CD4-positive, alpha-beta T cell (primary cell): ENCODE measurements around the gene ATP6V1G2. TPM values are rescaled to one million over a fixed set of nuclear protein-coding genes. Genes with fewer than 3 reads are reported as not detected.
A peak's percentile ranks its signal among the peaks of the same experiment; 100 is the strongest.

Experiments
- ATAC-seq: fragments of 200-7000 bp; cut with Tn5 transposase; one replicate; pipeline ENCODE4 v1.10.0; 2022; ENCODE audit warnings: mild to moderate bottlenecking; ENCODE audit not compliant: poor library complexity
- CTCF ChIA-PET: fragments of 350-600 bp; sonication (Branson Sonifier 250); formaldehyde crosslinking; loops from one replicate; lab custom pipeline; 2021; ENCODE audit warnings: antibody characterized with exemption, inconsistent platforms; lab: Charles Lee
- POLR2A ChIA-PET: fragments of 350-600 bp; sonication (Branson Sonifier 250); formaldehyde crosslinking; loops from one replicate; lab custom pipeline; 2021; ENCODE audit warnings: antibody characterized with exemption, inconsistent platforms; lab: Charles Lee
- DNase-seq, 14 experiments: peaks; one replicate each; pipeline ENCODE4 v3.0.0-alpha.2; 2013 to 2020; ENCODE audit warnings: mixed read lengths in 2 of 14
- H3K27ac ChIP-seq, 2 donors: one replicate each; pipeline versions ENCODE4 v1.5.1 to v1.7.0; 2013; ENCODE audit warnings: low read length in 2 of 2, low read depth in 1 of 2, mild to moderate bottlenecking in 1 of 2
- H3K27me3 ChIP-seq, 2 experiments: 1 replicate in 1 of 2; 2 replicates in 1 of 2; pipeline versions ENCODE4 v1.6.1 to v1.7.0; 2013; ENCODE audit warnings: low read length in 2 of 2, control low read depth in 1 of 2, mild to moderate bottlenecking in 1 of 2, moderate library complexity in 1 of 2; ENCODE audit not compliant: insufficient read depth in 2 of 2, control insufficient read depth in 1 of 2
- H3K36me3 ChIP-seq: one replicate; pipeline ENCODE4 v1.6.1; 2013; ENCODE audit warnings: low read length, control low read depth; ENCODE audit not compliant: insufficient read depth
- H3K4me1 ChIP-seq: one replicate; pipeline ENCODE4 v1.6.1; 2013; ENCODE audit warnings: low read length, control low read depth; ENCODE audit not compliant: insufficient read depth
- H3K4me3 ChIP-seq: one replicate; pipeline ENCODE4 v1.5.1; 2013; ENCODE audit warnings: mild to moderate bottlenecking, low read length, moderate library complexity
- H3K9me3 ChIP-seq, 2 experiments: 1 replicate in 1 of 2; 2 replicates in 1 of 2; pipeline versions ENCODE4 v1.6.1 to v1.7.0; 2013; ENCODE audit warnings: low read length in 2 of 2, mild to moderate bottlenecking in 2 of 2, control low read depth in 1 of 2, moderate library complexity in 1 of 2; ENCODE audit not compliant: control insufficient read depth in 1 of 2, insufficient read depth in 1 of 2
- H3K27ac Mint-ChIP-seq: one replicate; pipeline ENCODE4 v1.8.0; 2020; ENCODE audit warnings: mixed read lengths
- H3K27me3 Mint-ChIP-seq: one replicate; pipeline ENCODE4 v1.8.0; 2021; ENCODE audit warnings: mixed read lengths
- H3K36me3 Mint-ChIP-seq: one replicate; pipeline ENCODE4 v1.8.0; 2021; ENCODE audit warnings: low read depth, mixed read lengths
- H3K4me1 Mint-ChIP-seq: one replicate; pipeline ENCODE4 v1.8.0; 2021; ENCODE audit warnings: low read depth, mixed read lengths
- H3K4me3 Mint-ChIP-seq: one replicate; pipeline ENCODE4 v1.8.0; 2020; ENCODE audit warnings: mild to moderate bottlenecking, mixed read lengths
- H3K9me3 Mint-ChIP-seq: one replicate; pipeline ENCODE4 v1.8.0; 2020; ENCODE audit warnings: mixed read lengths
- intact Hi-C, 2 experiments: fragments of 100-400 bp; cut with DNase I in 1 of 2; cut with micrococcal nuclease in 1 of 2; formaldehyde crosslinking; loops; one replicate each; pipeline versions ENCODE4 v1.15.1 to v1.9.0; 2023 to 2025; cut with DNase I, micrococcal nuclease
- total RNA-seq, 174 experiments: library from RNA in 2 of 174; stranded (reverse) in 2 of 174; gene quantifications; one replicate each; pipeline ENCODE4 v1.2.3 and lab custom pipeline; 2021 to 2026
- TF ChIP-seq, protein P1 (sequence below): fragments of 200-600 bp; IDR thresholded peaks from one replicate; pipeline ENCODE4 v1.8.0; 2022; ENCODE audit warnings: antibody characterized with exemption, mild to moderate bottlenecking

The ATP6V1G2 gene
- total RNA-seq, 2 experiments from 2014 or later = 2.6 to 3.3 TPM

DNA sequence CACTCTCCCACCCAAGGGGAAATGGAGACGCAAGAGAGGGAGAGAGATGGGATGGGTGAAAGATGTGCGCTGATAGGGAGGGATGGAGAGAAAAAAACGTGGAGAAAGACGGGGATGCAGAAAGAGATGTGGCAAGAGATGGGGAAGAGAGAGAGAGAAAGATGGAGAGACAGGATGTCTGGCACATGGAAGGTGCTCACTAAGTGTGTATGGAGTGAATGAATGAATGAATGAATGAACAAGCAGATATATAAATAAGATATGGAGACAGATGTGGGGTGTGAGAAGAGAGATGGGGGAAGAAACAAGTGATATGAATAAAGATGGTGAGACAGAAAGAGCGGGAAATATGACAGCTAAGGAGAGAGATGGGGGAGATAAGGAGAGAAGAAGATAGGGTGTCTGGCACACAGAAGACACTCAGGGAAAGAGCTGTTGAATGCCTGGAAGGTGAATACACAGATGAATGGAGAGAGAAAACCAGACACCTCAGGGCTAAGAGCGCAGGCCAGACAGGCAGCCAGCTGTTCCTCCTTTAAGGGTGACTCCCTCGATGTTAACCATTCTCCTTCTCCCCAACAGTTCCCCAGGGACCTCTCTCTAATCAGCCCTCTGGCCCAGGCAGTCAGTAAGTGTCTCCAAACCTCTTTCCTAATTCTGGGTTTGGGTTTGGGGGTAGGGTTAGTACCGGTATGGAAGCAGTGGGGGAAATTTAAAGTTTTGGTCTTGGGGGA lies 29.7 kb upstream of the ATP6V1G2 start:
- ChIA-PET CTCF (interaction anchor here (1.2 to 16.9 kb wide), 4 partner anchors 10 to 83 kb away, joined by 3 to 353 read pairs (median 87); partner anchors contain the start of genes ATP6V1G2, LST1, NCR3 and NFKBIL1), POLR2A (interaction anchor here (1.0 to 34.9 kb wide), 8 partner anchors 5 to 379 kb away, joined by 3 to 1160 read pairs (median 26); partner anchors contain the start of genes ATP6V1G2, BAG6, DDX39B and LST1)
- Histone ChIP-seq H3K27me3 (no peaks in the 10 kb centered on the region), H3K4me1 (peaks cover 92% of the 10 kb centered on the region), H3K36me3 (peaks cover 37% of the 10 kb centered on the region), H3K4me3 (peak overlapping the region; percentile 75), H3K9me3 (no peaks in the 10 kb centered on the region), H3K27ac (peak overlapping the region; percentile 84 to 87)
- no peaks in the 10 kb centered on the region for H3K27me3 Mint-ChIP-seq
- TF ChIP-seq, protein P1, sequence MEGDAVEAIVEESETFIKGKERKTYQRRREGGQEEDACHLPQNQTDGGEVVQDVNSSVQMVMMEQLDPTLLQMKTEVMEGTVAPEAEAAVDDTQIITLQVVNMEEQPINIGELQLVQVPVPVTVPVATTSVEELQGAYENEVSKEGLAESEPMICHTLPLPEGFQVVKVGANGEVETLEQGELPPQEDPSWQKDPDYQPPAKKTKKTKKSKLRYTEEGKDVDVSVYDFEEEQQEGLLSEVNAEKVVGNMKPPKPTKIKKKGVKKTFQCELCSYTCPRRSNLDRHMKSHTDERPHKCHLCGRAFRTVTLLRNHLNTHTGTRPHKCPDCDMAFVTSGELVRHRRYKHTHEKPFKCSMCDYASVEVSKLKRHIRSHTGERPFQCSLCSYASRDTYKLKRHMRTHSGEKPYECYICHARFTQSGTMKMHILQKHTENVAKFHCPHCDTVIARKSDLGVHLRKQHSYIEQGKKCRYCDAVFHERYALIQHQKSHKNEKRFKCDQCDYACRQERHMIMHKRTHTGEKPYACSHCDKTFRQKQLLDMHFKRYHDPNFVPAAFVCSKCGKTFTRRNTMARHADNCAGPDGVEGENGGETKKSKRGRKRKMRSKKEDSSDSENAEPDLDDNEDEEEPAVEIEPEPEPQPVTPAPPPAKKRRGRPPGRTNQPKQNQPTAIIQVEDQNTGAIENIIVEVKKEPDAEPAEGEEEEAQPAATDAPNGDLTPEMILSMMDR = no peak
- intact Hi-C loops = loop anchor here in 1 of 2 experiments (2.0 kb wide), 1 partner anchor 13 kb away; no protein-coding TSS in a partner anchor
- peaks cover 57% of the 10 kb centered on the region for H3K36me3 Mint-ChIP-seq
- peaks cover 91% of the 10 kb centered on the region for H3K4me1 Mint-ChIP-seq
- no peaks in the 10 kb centered on the region for H3K9me3 Mint-ChIP-seq
- DNase-seq = peak in 1 of 14 experiments; percentile 42
- H3K4me3 Mint-ChIP-seq = peak overlapping the region; percentile 95
- H3K27ac Mint-ChIP-seq = peak overlapping the region; percentile 95
- ATAC-seq = no peak

DNA sequence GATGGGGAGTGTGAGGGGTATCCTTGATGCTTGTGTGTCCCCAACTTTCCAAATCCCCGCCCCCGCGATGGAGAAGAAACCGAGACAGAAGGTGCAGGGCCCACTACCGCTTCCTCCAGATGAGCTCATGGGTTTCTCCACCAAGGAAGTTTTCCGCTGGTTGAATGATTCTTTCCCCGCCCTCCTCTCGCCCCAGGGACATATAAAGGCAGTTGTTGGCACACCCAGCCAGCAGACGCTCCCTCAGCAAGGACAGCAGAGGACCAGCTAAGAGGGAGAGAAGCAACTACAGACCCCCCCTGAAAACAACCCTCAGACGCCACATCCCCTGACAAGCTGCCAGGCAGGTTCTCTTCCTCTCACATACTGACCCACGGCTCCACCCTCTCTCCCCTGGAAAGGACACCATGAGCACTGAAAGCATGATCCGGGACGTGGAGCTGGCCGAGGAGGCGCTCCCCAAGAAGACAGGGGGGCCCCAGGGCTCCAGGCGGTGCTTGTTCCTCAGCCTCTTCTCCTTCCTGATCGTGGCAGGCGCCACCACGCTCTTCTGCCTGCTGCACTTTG lies 29.0 kb upstream of the ATP6V1G2 start, which contains the start of gene TNF:
Gene TNF (plus strand): TSS at position 231 of the 567 bp plus-strand sequence. CDS start 177 bp downstream, at position 408.
- H3K4me3 ChIP-seq = peak within 1 kb of the TSS; percentile 75
- CTCF ChIA-PET = interaction anchor here (1.3 to 16.9 kb wide), 3 partner anchors 19 to 26 kb away, joined by 4 to 353 read pairs (median 169); partner anchors contain the start of genes ATP6V1G2, NCR3 and NFKBIL1

More for the DNA sequence above, 29.0 kb upstream of the ATP6V1G2 start, which contains the start of gene TNF:
- no peaks in the 10 kb centered on the region for H3K9me3 Mint-ChIP-seq
- H3K4me3 Mint-ChIP-seq = peak within 1 kb of the TSS; percentile 95
- H3K36me3 Mint-ChIP-seq = peaks cover 50% of the 10 kb centered on the region
- peak within 1 kb of the TSS; percentile 84 to 87 for H3K27ac ChIP-seq
- H3K36me3 ChIP-seq = peaks cover 31% of the 10 kb centered on the region
- H3K27ac Mint-ChIP-seq = peak within 1 kb of the TSS; percentile 95
- H3K4me1 Mint-ChIP-seq = peaks cover 95% of the 10 kb centered on the region
- intact Hi-C loops = no loop called here
- TF ChIP-seq, protein P1 = no peak
- no peaks in the 10 kb centered on the region for H3K9me3 ChIP-seq
- DNase-seq (peak in 13 of 14 experiments; percentile 47 to 93 (median 64)), ATAC-seq (peak; percentile 14)
- H3K4me1 ChIP-seq = peaks cover 97% of the 10 kb centered on the region
- H3K27me3 Mint-ChIP-seq = no peaks in the 10 kb centered on the region
- no peaks in the 10 kb centered on the region for H3K27me3 ChIP-seq
- POLR2A ChIA-PET = interaction anchor here (0.8 to 34.9 kb wide), 7 partner anchors 4 to 240 kb away, joined by 3 to 1160 read pairs (median 42); partner anchors contain the start of genes ATP6V1G2, BAG6, DDX39B and HSPA1A
